HTR-8/SVneo (cell line): ENCODE results near the gene UBE2Q1.
"Not testable (repeated sequence)": the region's sequence is repeated elsewhere in the genome, so short reads cannot be mapped to it uniquely, and the experiment has no call there.

ENCODE experiments used
- DNase-seq: peaks from one replicate; pipeline ENCODE4 v3.0.0; 2011; ENCODE audit warnings: low spot score, mixed read lengths; ENCODE audit not compliant: insufficient read length
- FAIRE-seq: peaks from 2 replicates; lab custom pipeline; 2011; peaks lifted over from hg19 to GRCh38; lab: Jason Lieb, UNC

Gene UBE2Q1

DNA sequence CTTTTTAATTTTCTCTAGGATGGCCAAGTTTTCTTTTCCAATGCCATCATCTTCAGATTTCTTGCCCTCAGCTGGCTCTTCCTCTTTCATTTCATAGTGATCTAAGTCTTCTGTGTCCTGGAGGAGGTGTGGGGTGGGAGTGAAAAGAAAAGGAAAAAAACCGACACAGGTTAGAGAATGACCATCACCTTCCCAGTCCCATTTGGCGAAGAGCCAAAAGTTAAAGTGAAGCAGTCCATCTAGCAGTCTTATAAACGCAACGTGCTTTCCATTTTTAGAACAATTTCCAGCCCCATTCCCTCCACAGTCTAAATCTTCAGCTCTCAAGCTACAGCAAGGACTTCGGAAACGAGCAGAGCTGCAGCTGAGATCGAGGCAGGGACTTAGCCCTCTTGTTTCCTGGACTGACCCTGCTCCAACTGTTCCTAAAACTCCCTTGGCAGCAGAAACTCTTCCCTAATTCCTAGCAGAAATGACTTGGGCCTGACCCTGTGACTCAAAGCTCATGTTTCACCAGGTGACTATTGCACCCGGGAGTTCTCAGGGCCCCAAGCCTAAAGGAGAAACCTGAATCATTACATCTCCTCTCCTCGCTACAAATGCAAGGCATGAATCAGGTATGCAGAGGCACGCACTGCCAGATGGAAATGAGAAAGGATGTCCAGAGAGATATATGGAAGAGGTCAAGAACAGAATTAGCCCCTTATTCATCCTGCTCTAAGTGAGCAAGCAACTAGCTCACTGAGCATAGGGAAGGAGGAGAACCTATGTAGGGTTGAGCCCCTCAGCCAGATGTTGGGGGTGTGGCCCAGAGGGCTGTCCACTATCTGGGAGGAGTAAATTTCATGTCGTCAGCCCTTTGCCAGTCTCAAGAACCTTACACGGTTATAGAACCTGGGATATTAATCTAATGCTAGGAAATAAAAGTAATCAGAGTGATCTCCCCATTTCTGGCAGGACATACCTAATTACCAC is 5.1 kb downstream of the UBE2Q1 start:
- FAIRE-seq: no peak
- no peak for DNase-seq

- DNase-seq (no peak), FAIRE-seq (no peak)
These were observed 6.4 kb downstream of the UBE2Q1 start for GRCh38 chr1:154552036-154552435.

DNA sequence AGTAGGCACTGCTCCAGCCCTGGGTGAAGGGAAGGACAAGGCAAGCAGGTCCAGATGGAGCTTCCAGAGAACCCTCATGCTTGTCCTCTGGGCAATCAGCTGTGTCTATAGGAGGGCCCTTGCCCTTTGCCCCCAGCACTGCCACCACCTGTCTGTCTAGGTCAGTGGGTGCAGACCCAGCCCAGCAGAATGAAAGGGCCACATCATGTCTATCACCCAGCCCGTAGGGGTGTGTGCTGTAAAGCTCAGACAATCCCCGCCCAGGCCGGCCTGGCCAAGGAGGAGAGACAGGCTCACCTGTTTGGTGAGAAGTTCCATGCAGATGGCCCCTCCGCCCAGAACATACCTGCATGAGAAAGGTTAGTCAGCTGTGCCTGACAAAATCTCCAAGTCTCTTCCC is 7.0 kb downstream of the UBE2Q1 start:
- FAIRE-seq: no peak

DNA sequence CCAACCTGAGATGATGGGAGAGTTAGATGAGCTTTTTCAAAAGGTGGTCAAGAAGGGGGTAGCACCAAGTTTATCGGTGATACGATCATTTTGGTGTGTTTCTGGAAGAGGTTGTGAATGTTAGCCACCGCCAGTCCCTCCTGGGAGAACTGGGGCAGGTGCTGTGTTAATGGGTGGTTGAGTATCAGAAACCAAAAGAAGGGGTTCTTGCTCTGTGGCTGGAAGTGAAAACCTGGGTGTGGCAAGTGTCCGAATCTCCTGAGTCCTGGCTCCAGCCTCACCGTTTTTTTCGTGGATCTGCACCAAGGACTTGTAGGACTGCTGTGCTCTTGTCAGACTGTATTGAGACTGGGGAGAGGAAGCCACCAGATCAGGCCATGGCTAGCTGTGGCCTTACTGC is 7.8 kb downstream of the UBE2Q1 start:
- FAIRE-seq (no peak), DNase-seq (no peak)

More for the DNA sequence above, 7.0 kb downstream of the UBE2Q1 start:
- no peak for DNase-seq

GRCh38 chr1:154550070-154550469 is 8.4 kb downstream of the UBE2Q1 start:
- DNase-seq: no peak
- FAIRE-seq: no peak

GRCh38 chr1:154549202-154549770 is 9.2 kb downstream of the UBE2Q1 start:
- FAIRE-seq (no peak), DNase-seq (no peak)

DNA sequence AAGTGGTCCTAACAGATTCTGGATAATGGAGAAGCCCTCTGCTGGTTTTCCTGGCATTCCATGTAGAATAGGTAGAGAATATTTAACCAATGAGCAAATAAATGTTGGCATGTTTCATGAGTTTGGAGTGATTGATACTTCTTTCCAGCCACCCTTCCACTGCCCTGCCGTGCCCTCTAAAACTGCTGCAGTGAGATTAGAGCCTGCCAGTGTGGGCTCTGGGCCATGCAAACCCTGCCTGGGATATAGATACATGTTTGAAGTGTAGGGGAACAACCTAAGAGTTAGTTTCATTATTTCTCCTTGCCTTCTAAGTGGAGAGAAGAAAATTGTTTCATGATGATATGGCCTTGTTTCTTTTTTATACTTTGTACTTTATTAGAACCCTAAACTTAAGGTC is 10.4 kb downstream of the UBE2Q1 start:
- no peak for FAIRE-seq
- DNase-seq: no peak

DNA sequence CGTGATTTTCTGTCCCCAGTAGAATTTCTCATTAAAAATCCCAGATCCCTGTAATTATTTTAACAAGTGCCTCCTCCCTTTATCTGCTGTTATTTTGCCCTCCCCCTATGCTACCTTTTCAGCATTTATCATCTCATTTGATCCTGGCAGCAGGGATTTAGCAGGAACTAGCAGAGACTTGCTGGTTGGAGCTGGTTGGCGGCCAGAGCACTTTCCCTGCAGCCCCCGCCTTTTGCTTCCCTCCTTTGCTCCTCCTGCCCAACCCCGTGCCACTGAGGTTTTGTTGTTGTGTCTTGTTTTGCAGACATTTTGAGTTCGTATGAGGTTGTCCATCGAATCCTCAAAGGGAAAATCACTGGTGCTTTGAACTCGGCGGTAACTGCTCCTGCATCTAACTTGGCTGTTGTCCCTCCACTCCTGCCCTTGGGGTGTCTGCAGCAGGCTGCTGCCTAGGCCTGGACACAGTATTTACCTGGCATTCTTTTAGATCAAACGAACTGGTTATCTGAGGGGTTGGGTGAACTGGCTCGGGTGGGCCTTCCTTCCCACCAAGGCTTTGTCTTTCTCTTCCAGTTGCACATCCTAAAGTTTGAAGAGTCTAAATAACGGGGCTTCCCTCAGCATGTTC is 11.2 kb downstream of the UBE2Q1 start:
- FAIRE-seq: no peak
- DNase-seq: no peak

DNA sequence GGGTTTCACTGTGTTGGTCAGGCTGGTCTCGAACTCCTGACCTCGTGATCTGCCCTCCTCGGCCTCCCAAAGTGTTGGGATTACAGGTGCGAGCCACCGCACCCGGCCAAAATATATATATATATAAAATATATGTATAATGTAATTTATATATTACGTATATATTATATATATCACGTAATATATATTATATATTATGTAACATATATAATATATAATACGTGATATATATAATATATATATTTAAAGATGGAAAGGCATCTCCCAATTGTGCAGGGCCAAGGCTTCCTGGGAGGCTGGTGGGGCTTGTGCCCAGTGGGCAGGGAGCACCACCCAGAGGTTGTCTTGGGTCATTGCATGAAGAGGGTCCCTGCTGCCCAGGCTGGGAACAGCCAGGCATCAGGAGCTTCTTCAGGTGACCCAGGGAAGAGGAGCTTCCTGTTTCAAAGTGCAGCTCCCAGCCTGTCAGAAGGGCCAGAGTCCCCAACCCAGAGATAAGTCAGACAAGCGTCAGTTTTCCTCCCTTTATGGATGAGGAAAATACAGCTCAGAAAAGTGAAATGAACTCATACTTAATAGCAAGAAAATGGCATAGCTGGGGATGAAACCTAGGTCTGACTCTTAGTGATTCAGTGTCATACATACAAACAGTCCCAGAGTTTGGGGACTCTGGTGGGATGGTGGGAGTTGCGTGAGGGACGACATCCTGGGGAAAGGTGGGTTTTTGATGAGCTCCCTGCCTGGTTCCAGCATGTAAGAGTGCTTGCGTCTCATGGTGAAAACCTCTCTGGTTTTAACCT is 12.0 kb downstream of the UBE2Q1 start:
- peak; percentile 61 for DNase-seq
- FAIRE-seq: no peak

DNA sequence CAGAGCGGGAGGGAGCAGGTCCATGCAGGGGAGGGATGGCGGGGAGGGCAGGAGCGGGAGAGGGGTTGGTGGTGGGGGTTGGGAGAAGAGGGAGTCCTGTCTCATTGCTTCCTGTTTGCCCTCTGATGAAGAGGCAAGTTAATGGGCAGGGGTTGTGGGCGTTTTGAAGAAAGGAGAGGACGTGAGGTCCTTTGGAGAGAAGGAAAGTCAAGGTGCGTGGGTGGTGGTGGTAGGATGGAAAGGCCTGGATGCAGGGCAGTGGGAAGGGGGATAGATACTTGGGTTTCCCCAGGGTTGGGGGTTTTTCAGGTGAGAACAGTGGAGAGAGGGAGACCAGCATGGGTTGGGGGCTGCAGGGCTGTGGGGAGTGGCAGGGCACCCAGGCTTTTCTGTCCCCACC is 17.2 kb downstream of the UBE2Q1 start:
- DNase-seq (no peak), FAIRE-seq (no peak)

DNA sequence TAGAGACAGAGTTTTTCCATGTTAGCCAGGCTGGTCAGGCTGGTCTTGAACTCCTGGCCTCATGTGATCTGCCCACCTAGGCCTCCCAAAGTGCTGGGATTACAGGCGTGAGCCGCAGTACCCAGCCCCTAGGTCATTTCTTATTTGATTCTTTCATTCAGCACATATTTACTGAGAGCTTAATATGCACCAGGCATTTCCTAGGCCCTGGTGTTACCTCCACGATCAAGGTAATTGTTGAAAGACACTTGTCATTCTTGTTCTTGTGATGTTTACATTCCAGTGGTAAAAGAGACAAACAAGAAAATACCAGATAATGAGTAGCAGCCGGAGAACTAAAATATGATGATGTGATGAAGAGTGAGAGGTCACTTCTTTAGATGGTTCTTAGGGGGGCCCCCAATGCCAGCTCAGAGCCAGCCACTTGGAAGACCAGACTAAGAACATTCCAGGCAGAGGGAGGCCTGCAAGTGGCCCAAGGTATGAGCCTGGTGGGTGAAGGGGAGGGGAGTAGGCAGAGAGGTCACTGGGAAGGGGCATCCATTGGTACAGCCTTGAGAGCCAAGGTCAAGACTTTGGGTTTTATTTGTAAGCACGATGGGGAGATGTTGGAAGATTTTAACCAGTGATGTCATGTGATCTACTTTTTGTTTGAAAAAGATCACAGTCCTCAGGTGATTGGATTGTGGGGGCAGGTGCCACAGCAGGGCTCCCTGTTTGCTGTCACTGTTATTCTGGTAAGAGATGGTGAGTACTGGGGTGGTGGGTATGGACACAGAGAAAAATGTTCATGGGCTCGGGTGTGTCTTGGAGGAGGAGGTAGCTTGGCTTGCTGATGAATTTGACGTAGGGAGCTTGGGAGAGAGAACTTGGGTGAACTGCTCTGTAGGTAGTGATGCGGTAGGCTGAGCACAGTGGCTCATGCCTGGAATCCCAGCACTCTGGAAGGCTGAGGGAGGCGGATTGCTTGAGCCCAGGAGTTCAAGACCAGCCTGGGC is 18.7 kb downstream of the UBE2Q1 start:
- DNase-seq (no peak), FAIRE-seq (no peak)

- no peak for FAIRE-seq
These were observed 21.9 kb downstream of the UBE2Q1 start for GRCh38 chr1:154536570-154536969.

DNA sequence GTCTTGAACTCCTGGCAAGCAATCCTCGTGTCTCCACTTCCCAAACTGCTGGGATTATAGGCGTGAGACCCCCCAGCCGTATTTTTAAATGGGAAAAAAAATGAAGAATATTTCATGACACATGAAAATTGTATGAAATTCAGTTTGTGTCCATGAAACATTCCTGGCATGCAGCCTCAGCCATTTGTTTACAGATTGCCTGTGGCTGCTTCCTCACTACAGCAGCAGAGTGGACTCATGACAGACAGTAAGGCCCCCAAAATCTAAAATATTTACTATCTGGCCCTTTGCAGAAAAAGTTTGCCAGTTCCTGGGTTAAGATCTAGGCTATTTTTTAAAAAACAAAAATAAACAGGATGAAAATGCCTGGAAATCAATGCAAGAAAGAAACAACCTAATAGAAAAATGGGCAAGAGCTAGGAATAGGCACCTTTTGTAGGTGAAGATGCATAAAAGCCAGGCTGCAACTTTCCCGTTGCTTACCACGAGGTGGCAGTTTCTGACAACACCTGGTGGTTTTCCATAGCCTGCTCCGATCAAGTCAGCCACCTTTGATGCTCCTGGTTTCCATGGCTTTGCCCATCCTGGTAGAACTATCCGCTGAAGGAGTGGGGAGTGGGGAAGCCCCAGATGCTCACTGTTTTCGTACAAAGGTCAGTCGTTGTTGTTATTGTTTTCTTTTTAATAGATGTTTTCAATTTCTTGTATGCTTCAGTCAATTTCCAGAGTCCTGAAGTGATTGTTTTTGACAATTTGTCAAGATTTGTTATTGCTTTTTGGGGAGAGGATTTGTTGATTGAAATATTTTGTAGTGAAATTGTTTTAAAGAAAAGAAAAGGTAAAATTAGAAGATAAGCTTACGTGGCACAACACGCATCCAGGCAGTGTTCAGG is 24.3 kb downstream of the UBE2Q1 start:
- FAIRE-seq: no peak
- peak; percentile 48 for DNase-seq

More at GRCh38 chr1:154536570-154536969, 21.9 kb downstream of the UBE2Q1 start:
- DNase-seq: no peak

GRCh38 chr1:154531950-154532349 is 26.5 kb downstream of the UBE2Q1 start:
- not testable (repeated sequence) for FAIRE-seq, DNase-seq

- FAIRE-seq (no peak), DNase-seq (no peak)
These were observed 29.2 kb downstream of the UBE2Q1 start for GRCh38 chr1:154529308-154529707.

GRCh38 chr1:154527192-154527591 is 31.3 kb downstream of the UBE2Q1 start:
- no peak for FAIRE-seq
- no peak for DNase-seq

GRCh38 chr1:154524881-154525280 is 33.6 kb downstream of the UBE2Q1 start:
- no peak for FAIRE-seq

DNA sequence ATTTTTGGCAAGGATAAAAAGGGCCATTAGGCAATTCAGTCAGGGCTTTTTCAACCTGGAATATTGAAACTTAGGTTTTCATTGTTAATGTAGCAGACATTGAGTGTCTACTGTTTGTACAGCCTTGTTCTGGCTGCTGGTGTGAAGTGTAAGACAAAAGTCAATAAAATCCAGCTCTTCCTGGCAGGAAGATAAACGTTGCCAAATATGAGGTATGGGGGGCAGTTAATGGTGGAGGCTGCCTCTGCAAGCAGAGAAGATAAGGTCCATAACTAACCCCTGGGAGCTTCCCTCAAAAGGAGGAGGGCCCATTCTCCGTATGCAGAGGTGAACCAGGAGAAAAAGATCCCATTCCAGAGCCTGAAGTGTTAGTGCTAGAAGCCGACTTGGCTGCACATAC is 36.8 kb downstream of the UBE2Q1 start:
- no peak for FAIRE-seq
- DNase-seq: no peak

More at GRCh38 chr1:154524881-154525280, 33.6 kb downstream of the UBE2Q1 start:
- no peak for DNase-seq
